Gastroesophageal sphincter (tissue), 3 donors: ENCODE measurements around the gene SRSF6.

ENCODE experiments used
- POLR2A ChIP-seq, 2 donors: fragments of 450-650 bp; IDR thresholded peaks; one replicate each; pipeline ENCODE4 v1.6.1; 2017; ENCODE audit warnings: antibody characterized with exemption in 2 of 2, mild to moderate bottlenecking in 2 of 2, moderate library complexity in 1 of 2
- POLR2AphosphoS5 ChIP-seq: sonication (generic); formaldehyde crosslinking; IDR thresholded peaks from one replicate; pipeline ENCODE4 v1.6.1; 2017; ENCODE audit warnings: antibody characterized with exemption
- TF ChIP-seq, protein P1 (sequence below), 4 experiments: fragments of 200-600 bp in 2 of 4; fragments of 450-650 bp in 2 of 4; sonication (generic) in 1 of 4; IDR thresholded peaks; one replicate each; pipeline ENCODE4 v1.5.1; 2017 to 2019; ENCODE audit warnings: antibody characterized with exemption in 4 of 4, mild to moderate bottlenecking in 2 of 4, moderate library complexity in 2 of 4

DNA sequence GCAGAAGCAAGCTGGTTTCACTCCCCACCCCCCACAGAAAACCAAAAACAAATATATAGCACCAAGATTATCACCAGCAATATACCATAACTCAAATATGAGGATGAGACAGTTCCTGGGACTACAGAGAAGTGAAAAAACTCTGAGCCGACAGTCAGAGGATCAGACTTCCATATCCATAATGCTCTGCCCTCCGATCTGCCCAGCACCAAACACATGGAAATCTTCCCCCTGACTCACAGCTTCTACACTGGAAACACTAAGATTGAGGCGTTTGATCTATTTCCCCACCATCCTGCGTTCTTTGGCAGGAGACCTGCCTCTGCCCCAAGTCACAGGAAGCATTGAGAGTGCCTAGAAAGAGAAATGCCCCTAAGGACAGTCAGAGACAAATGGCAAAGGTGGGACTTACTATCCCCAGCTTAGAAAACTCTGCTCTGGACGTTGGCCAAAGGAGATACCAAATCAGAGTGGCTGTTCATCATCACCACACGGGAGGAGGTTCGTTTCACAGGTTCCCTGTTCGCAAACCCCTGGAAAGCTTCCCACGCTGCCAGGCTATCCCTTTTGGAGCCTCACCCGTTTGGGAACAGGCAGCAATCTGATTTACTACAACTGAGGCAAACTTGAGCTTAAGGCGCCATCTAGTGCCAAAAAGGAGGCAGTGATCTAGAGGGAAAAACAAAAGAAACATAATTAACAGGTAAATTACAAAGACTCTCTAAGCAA is 48.7 kb upstream of the SRSF6 start:
- TF ChIP-seq, protein P1, sequence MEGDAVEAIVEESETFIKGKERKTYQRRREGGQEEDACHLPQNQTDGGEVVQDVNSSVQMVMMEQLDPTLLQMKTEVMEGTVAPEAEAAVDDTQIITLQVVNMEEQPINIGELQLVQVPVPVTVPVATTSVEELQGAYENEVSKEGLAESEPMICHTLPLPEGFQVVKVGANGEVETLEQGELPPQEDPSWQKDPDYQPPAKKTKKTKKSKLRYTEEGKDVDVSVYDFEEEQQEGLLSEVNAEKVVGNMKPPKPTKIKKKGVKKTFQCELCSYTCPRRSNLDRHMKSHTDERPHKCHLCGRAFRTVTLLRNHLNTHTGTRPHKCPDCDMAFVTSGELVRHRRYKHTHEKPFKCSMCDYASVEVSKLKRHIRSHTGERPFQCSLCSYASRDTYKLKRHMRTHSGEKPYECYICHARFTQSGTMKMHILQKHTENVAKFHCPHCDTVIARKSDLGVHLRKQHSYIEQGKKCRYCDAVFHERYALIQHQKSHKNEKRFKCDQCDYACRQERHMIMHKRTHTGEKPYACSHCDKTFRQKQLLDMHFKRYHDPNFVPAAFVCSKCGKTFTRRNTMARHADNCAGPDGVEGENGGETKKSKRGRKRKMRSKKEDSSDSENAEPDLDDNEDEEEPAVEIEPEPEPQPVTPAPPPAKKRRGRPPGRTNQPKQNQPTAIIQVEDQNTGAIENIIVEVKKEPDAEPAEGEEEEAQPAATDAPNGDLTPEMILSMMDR (IDR thresholded peaks at IDR 0.05), result peak in 1 of 4 experiments; percentile 19
- no peak for TF ChIP-seq POLR2A (IDR thresholded peaks at IDR 0.05)
- no peak for TF ChIP-seq POLR2AphosphoS5
